ENCODE data around the gene ATAD3C.

- no peak for TF ChIP-seq POLR2A (IDR thresholded peaks at IDR 0.05)
- TF ChIP-seq CTCF (IDR thresholded peaks at IDR 0.05) = no peak
Observed at GRCh38 chr1:1423245-1423597, 26.3 kb upstream of the ATAD3C start.
